DND-41 (cell line): ENCODE results near the gene CEP112.

Source experiments
- CTCF ChIP-seq: IDR thresholded peaks from 2 replicates; pipeline ENCODE4 v1.5.1; 2012; ENCODE audit warnings: borderline replicate concordance, low read length, moderate library complexity, mild to moderate bottlenecking; ENCODE audit not compliant: poor library complexity, severe bottlenecking; ENCODE audit errors: extremely low read depth
- EZH2 ChIP-seq: IDR thresholded peaks from 3 replicates; pipeline ENCODE4 v1.6.1; 2012; ENCODE audit warnings: borderline replicate concordance, low read depth, mild to moderate bottlenecking, moderate library complexity, low read length, inconsistent platforms; ENCODE audit not compliant: severe bottlenecking

- TF ChIP-seq EZH2 = no peak
- no peak for TF ChIP-seq CTCF
Observed at GRCh38 chr17:65902155-65902554, 289.8 kb downstream of the CEP112 start.
